ENCODE results near the gene MS4A7. TPM values are rescaled to one million over a fixed set of nuclear protein-coding genes. Genes with fewer than 3 reads are reported as not detected.
"Not testable (repeated sequence)": the region's sequence is repeated elsewhere in the genome, so short reads cannot be mapped to it uniquely, and the experiment has no call there.

The MS4A7 gene
- total RNA-seq: not detected in 2 replicates

- DNase-seq (ENCODE audit: low read depth, low spot score): no peak
Measured at GRCh38 chr11:60378354-60378753, at the start of gene MS4A7. Gene MS4A7 (plus strand): TSS chr11:60378532. CDS start chr11:60383142, 4,610 bp downstream.

GRCh38 chr11:60332846-60333245 lies 45.5 kb upstream of the MS4A7 start:
- no peak for DNase-seq (ENCODE audit: low read depth, low spot score)

- peak; percentile 15 for DNase-seq (ENCODE audit: low read depth, low spot score)
Measured at GRCh38 chr11:60334005-60334620, 44.2 kb upstream of the MS4A7 start.

GRCh38 chr11:60336767-60337391 lies 41.5 kb upstream of the MS4A7 start:
- no peak for DNase-seq (ENCODE audit: low read depth, low spot score)

GRCh38 chr11:60338053-60338452 lies 40.3 kb upstream of the MS4A7 start:
- DNase-seq (ENCODE audit: low read depth, low spot score): no peak

GRCh38 chr11:60339356-60339755 lies 39.0 kb upstream of the MS4A7 start:
- no peak for DNase-seq (ENCODE audit: low read depth, low spot score)

- no peak for DNase-seq (ENCODE audit: low read depth, low spot score)
Measured at GRCh38 chr11:60343094-60343704, 35.1 kb upstream of the MS4A7 start.

GRCh38 chr11:60344146-60344545 lies 34.2 kb upstream of the MS4A7 start:
- DNase-seq (ENCODE audit: low read depth, low spot score): no peak

GRCh38 chr11:60345489-60345888 lies 32.8 kb upstream of the MS4A7 start:
- no peak for DNase-seq (ENCODE audit: low read depth, low spot score)

GRCh38 chr11:60347084-60347797 lies 31.1 kb upstream of the MS4A7 start:
- DNase-seq (ENCODE audit: low read depth, low spot score): no peak

- DNase-seq (ENCODE audit: low read depth, low spot score): no peak
Measured at GRCh38 chr11:60348116-60348515, 30.2 kb upstream of the MS4A7 start.

GRCh38 chr11:60349990-60350389 lies 28.3 kb upstream of the MS4A7 start:
- no peak for DNase-seq (ENCODE audit: low read depth, low spot score)

GRCh38 chr11:60357771-60358170 lies 20.6 kb upstream of the MS4A7 start:
- DNase-seq (ENCODE audit: low read depth, low spot score): no peak

- DNase-seq (ENCODE audit: low read depth, low spot score): no peak
Measured at GRCh38 chr11:60360621-60361020, 17.7 kb upstream of the MS4A7 start.

GRCh38 chr11:60362241-60362640 lies 16.1 kb upstream of the MS4A7 start:
- DNase-seq (ENCODE audit: low read depth, low spot score): no peak

GRCh38 chr11:60363542-60364470 lies 14.5 kb upstream of the MS4A7 start:
- DNase-seq (ENCODE audit: low read depth, low spot score): peak; percentile 15

- DNase-seq (ENCODE audit: low read depth, low spot score): not testable (repeated sequence)
Measured at GRCh38 chr11:60366262-60366904, 11.9 kb upstream of the MS4A7 start.

- no peak for DNase-seq (ENCODE audit: low read depth, low spot score)
Measured at GRCh38 chr11:60367009-60367408, 11.3 kb upstream of the MS4A7 start.

GRCh38 chr11:60367896-60368295 lies 10.4 kb upstream of the MS4A7 start:
- DNase-seq (ENCODE audit: low read depth, low spot score): no peak

- DNase-seq (ENCODE audit: low read depth, low spot score): no peak
Measured at GRCh38 chr11:60370252-60370810, 8.0 kb upstream of the MS4A7 start.

All from pulmonary artery endothelial cell (primary cell).